Memory B cell (primary cell): Measurements from ENCODE around the gene LMNTD2.
A peak's percentile ranks its signal among the peaks of the same experiment; 100 is the strongest.
"Not testable (repeated sequence)": the region's sequence is repeated elsewhere in the genome, so short reads cannot be mapped to it uniquely, and the experiment has no call there.

Source experiments
- ATAC-seq: fragments of 150-1000 bp; cut with Tn5 transposase; 2 replicates; pipeline ENCODE4 v1.10.0; 2021; ENCODE audit warnings: low read depth, mild to moderate bottlenecking, moderate library complexity
- DNase-seq, 2 donors: peaks; one replicate each; pipeline ENCODE4 v3.0.0; 2022; ENCODE audit warnings: low spot score in 2 of 2
- H3K27ac Mint-ChIP-seq: one replicate; pipeline ENCODE4 v1.8.0; 2022; ENCODE audit warnings: mild to moderate bottlenecking, moderate library complexity, mixed read lengths
- H3K27me3 Mint-ChIP-seq: one replicate; pipeline ENCODE4 v1.8.0; 2022; ENCODE audit warnings: mixed read lengths
- H3K36me3 Mint-ChIP-seq: one replicate; pipeline ENCODE4 v1.8.0; 2022; ENCODE audit warnings: mild to moderate bottlenecking, mixed read lengths
- H3K4me1 Mint-ChIP-seq: one replicate; pipeline ENCODE4 v1.8.0; 2022; ENCODE audit warnings: mixed read lengths
- H3K4me3 Mint-ChIP-seq: one replicate; pipeline ENCODE4 v1.8.0; 2022; ENCODE audit warnings: mild to moderate bottlenecking, moderate library complexity, mixed read lengths
- H3K9me3 Mint-ChIP-seq: one replicate; pipeline ENCODE4 v1.8.0; 2022; ENCODE audit warnings: mixed read lengths

LMNTD2 gene

DNA sequence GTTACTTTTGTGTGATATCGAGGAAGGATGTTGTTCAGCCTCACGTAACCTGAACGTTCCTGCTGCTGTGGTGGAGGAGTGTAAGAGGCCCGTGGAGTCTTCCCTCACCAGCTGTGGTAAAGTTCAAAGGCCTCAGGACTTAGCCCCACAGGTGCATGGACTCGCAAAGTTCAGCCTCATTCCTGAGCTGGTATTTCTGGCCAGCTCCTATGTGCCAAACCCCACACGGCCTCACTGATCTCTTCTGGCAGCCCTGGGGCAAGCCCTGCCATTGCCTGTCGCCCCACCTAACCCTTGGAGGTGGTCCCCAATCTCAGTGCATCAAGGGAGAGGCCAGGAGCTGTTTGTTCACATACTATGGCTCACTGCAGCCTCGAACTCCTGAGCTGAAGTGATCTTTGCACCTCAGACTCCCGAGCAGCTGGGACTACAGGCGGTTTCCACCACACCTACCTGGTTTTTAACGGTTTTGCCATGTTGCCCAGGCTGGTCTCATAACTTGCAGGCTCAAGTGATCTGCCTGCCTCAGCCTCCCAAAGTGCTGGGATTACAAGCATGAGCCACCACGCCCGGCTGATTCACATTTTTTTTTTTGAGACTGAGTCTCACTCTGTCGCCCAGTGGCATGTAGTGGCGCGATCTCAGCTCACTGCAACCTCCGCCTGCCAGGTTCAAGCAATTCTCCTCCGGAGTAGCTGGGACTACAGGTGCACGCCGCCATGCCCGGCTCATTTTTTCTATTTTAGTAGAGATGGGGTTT is 17.9 kb upstream of the LMNTD2 start:
- peaks cover 31% of the 10 kb centered on the region for H3K4me1 Mint-ChIP-seq
- H3K27me3 Mint-ChIP-seq: peaks cover 5% of the 10 kb centered on the region
- no peaks in the 10 kb centered on the region for H3K9me3 Mint-ChIP-seq
- peaks cover 8% of the 10 kb centered on the region for H3K36me3 Mint-ChIP-seq
- ATAC-seq (no peak), DNase-seq (no peak)
- H3K4me3 Mint-ChIP-seq: peak overlapping the region; percentile 47
- H3K27ac Mint-ChIP-seq: no peak overlapping the region

DNA sequence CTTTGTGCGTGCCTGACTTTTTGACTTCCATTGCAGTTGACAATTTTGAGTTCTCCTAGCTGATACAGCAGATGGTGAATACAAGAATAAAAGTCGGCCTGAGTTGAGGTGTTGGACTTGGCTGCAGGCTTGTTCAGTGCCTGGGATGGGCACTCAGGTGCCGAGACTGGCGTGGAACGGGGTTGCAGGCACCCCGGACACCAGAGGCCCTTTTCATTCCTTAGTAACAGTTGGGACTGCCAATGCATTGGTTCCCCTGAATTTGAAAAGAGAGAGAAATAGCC is 17.0 kb upstream of the LMNTD2 start:
- Mint-ChIP-seq H3K36me3 (peaks cover 5% of the 10 kb centered on the region), H3K4me1 (peaks cover 31% of the 10 kb centered on the region), H3K27ac (peak overlapping the region; percentile 45), H3K27me3 (peaks cover 5% of the 10 kb centered on the region), H3K9me3 (no peaks in the 10 kb centered on the region), H3K4me3 (peak overlapping the region; percentile 82)
- ATAC-seq (no peak), DNase-seq (no peak)

DNA sequence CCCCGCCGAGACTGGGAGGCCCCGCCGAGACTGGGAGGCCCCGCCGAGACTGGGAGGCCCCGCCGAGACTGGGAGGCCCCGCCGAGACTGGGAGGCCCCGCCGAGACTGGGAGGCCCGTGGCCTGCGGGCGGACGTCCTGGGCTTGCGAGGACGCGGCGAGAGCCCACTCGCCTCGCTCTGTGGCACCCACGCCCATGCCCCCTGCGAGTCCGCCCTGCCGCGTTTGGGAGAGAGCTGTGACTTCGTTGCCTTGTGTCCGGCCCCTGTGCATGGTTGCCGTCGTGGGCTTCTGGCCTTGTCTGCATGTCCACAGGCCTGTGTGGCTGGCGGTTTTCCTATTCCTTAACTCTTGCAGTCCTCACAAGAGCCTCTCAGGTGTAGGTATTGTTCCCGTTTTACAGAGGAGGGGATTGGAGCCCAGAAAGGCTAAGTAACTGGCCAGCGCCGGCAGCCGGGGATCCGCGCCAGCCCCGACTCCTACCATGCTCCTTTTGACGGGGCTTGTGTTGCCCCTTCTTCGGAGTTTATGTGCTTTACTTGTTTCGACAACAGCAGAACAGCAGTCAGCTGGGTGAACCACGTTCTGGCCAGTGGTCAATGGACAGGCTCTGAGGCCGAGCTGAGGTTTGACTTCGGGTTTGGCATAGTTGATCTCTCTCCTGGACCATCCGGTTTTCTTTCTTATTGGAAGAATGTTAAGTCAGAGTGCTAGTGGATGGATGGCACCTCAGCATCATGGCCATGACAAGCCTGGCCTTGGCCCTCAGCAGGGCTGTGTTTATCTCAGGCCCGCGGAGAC is 16.5 kb upstream of the LMNTD2 start:
- peaks cover 5% of the 10 kb centered on the region for H3K36me3 Mint-ChIP-seq
- peak overlapping the region; percentile 45 for H3K27ac Mint-ChIP-seq
- DNase-seq (no peak), ATAC-seq (no peak)
- no peaks in the 10 kb centered on the region for H3K9me3 Mint-ChIP-seq
- H3K4me1 Mint-ChIP-seq: peaks cover 31% of the 10 kb centered on the region
- peaks cover 5% of the 10 kb centered on the region for H3K27me3 Mint-ChIP-seq
- peak overlapping the region; percentile 82 for H3K4me3 Mint-ChIP-seq

DNA sequence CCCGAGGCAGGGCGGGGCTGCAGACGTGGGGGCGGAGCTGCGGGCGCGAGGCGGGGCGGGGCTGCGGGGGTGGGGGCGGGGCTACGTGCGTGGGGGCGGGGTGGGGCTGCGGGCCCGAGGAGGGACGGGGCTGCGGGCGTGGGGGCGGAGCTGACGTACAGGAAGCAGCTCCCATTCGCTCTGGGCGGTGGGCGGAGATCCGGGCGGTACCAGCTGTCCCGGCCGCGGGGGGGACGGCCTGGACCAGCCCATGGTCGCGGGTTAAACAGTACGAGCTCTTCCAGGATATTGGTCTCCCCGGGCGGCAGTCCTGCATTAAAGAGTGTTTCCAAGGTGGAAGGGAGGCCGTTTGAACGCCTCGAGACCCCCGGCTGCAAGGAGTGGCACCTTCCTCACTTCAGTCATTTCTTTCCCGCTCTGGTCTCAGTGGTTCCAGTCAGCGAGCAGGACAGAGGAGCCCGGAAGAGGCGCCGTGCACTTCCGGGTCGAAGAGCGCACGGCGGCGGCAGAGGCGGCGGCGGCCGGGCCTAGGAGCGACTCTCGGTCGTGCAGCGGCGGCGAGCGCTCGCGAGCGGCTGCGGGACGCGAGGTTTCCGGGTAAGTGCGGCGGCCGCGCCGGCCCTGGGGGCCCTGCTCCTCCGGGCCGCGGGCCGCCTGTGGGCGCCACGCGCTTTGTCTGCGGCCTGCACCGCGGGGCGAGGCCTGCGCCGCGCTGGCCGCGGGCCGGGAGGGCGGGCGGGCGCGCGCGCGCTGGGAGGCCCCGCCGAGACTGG is 15.6 kb upstream of the LMNTD2 start, which contains the start of gene PHRF1:
TSS of gene PHRF1 (plus strand) at position 475 of the 773 bp plus-strand sequence. CDS start 5,043 bp downstream, outside the sequence.
- Mint-ChIP-seq H3K4me3 (peak within 1 kb of the TSS; percentile 96), H3K27ac (peak within 1 kb of the TSS; percentile 93), H3K9me3 (no peaks in the 10 kb centered on the region), H3K36me3 (peaks cover 2% of the 10 kb centered on the region), H3K4me1 (peaks cover 30% of the 10 kb centered on the region), H3K27me3 (peaks cover 5% of the 10 kb centered on the region)
- ATAC-seq (peak; percentile 85), DNase-seq (peak; percentile 95 to 96)

DNA sequence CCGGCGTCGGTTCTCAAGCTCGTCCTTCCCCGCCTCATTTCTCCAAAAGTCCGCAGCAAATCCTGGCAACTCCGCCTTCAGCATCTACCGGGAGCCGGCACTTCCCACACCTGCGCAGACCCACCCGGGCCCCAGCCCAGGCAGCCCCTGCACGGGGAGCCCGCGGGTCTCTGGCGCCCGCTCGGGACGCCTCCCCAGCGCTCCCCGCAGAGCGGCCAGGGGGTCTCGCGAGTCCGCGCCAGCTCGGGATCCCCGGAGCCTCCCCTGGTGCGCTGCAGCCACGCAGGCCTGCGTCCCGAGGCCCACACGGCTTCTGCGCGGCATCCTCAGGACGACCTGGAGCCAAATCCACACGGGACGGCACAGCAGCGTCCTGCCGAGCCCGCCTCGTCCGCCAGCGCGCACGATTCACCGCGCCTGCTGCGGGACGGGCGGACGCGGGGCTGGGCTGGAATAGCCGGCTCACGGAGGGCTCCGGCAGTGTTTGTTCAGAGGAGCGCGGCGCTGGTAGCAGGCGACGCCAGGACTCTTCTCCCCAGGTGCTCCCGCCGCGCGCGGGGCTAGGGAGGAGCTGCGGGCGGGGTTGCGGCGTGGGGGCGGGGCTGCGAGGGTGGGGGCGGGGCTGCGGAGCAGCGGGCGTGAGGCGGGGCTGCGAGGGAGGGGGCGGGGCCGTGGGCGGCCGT is 14.9 kb upstream of the LMNTD2 start:
- Mint-ChIP-seq H3K4me1 (peaks cover 28% of the 10 kb centered on the region), H3K4me3 (peak overlapping the region; percentile 77), H3K27me3 (peaks cover 5% of the 10 kb centered on the region), H3K27ac (no peak overlapping the region), H3K9me3 (no peaks in the 10 kb centered on the region), H3K36me3 (no peaks in the 10 kb centered on the region)
- DNase-seq: peak in 1 of 2 donors; percentile 65
- ATAC-seq: peak; percentile 39

DNA sequence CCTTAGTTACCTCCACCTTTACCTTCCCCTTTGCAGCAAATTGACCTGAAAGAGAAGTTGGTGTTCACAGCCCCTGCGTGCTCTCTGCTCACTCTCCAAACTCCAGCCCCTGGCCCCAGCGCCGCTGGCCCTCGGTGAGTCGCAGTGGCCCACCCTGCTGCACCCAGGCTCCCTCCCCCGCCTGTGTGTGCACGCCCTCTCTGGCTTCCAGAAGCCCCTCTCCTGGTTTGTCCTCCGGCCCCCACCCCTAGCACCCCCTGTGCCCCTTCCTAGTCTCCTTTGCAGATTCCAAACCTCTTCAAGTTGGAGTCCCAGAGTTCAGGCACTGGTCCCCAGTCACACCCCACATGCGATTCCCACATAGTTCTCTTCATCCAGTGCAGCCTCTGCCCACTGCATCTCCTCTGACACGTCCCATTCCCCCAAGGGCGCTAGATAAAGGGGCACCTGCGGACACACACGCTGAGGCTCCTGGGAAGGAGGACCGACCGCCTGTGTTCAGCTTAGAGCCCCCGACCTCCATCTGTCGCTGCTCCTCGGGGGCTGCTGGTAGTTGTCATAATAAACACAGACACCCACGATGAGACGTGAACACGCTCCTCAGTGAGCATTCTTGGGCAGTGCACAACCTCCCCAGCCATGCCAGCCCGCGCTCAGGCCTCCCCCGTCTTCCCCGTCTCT is 14.2 kb upstream of the LMNTD2 start:
- Mint-ChIP-seq H3K36me3 (no peaks in the 10 kb centered on the region), H3K27me3 (peaks cover 5% of the 10 kb centered on the region), H3K27ac (no peak overlapping the region), H3K4me3 (peak overlapping the region; percentile 77), H3K9me3 (no peaks in the 10 kb centered on the region), H3K4me1 (peaks cover 25% of the 10 kb centered on the region)
- DNase-seq (no peak), ATAC-seq (no peak)

DNA sequence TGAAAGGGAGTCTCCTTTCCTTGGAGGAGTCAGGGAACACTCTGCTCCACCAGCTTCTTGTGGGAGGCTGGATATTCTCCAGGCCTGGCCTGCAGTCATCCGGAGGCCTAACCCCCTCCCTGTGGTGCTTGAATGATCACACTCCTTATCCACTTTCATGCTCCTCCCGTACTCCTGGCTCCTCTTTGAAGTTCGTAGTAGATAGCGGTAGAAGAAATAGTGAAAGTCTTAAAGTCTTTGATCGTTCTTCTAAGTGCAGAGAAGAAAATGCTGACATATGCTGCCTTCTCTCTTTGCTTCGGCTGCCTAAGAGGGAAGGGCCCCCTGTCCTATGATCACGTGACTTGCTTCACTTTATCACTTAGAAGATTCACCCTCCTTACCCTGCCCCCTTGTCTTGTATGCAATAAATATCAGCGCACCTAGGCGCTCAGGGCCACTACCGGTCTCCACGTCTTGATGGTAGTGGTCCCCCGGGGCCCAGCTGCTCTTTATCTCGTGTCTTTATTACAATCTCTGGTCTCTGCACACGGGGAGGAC is 13.6 kb upstream of the LMNTD2 start:
- not testable (repeated sequence) for H3K27ac Mint-ChIP-seq, H3K9me3 Mint-ChIP-seq, H3K36me3 Mint-ChIP-seq, DNase-seq, H3K27me3 Mint-ChIP-seq, ATAC-seq
- H3K4me1 Mint-ChIP-seq: peaks cover 21% of the 10 kb centered on the region
- peak overlapping the region; percentile 50 for H3K4me3 Mint-ChIP-seq

DNA sequence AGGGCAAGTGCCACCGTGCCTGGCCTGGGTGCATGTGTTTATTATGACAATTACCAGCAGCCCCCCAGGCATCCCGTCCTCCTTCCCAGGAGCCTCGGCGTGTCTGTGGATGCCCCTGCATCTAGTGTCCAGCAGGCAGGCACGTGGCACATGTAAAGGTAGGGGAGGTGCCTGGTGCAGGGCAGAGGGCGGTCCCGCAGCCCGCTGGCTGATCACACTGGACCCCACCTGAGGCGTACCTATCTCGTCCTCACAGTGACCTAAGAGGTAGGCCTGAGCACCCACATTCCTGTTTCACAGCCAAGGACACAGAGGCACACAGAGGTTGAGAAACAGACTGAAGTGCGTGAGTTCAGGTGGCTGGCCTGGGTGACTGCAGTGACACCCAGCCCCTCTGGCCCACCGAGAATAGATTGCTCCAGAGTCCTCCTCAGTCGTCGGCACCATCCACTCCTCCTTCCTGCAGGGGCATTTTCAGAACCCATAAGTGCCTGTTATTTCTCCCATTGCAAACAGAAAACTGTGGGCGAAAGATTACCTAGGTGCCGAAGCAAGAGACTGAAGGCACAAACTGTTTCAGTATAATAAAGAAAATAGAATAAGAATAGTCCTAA is 12.7 kb upstream of the LMNTD2 start:
- ATAC-seq: no peak

DNA sequence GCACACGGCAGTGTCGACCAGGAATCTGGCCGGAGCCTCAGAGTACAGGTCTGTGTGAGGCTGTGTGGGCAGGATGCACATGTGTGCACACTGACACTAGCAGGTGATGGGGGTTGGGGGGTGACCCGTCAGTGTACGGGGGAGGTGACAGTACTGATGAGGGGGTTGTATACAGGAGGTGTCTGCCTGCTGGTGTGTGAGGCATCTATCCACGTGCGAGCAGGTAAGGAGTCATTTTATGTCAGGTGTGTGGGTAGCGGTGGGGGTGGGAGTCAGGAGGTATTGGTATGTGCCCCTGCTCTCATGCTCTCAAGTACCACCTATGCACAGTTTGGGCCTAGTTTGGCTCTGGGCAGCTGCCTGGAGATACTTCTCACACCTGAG is 11.3 kb upstream of the LMNTD2 start:
- DNase-seq (no peak), ATAC-seq (no peak)
- no peaks in the 10 kb centered on the region for H3K9me3 Mint-ChIP-seq
- no peak overlapping the region for H3K4me3 Mint-ChIP-seq
- H3K4me1 Mint-ChIP-seq: peaks cover 14% of the 10 kb centered on the region
- no peak overlapping the region for H3K27ac Mint-ChIP-seq
- H3K27me3 Mint-ChIP-seq: peaks cover 5% of the 10 kb centered on the region
- H3K36me3 Mint-ChIP-seq: no peaks in the 10 kb centered on the region

More for the DNA sequence above, 12.7 kb upstream of the LMNTD2 start:
- no peak overlapping the region for H3K27ac Mint-ChIP-seq
- no peaks in the 10 kb centered on the region for H3K36me3 Mint-ChIP-seq
- H3K9me3 Mint-ChIP-seq: no peaks in the 10 kb centered on the region
- H3K27me3 Mint-ChIP-seq: peaks cover 5% of the 10 kb centered on the region
- no peak for DNase-seq
- H3K4me1 Mint-ChIP-seq: peaks cover 16% of the 10 kb centered on the region
- H3K4me3 Mint-ChIP-seq: no peak overlapping the region

DNA sequence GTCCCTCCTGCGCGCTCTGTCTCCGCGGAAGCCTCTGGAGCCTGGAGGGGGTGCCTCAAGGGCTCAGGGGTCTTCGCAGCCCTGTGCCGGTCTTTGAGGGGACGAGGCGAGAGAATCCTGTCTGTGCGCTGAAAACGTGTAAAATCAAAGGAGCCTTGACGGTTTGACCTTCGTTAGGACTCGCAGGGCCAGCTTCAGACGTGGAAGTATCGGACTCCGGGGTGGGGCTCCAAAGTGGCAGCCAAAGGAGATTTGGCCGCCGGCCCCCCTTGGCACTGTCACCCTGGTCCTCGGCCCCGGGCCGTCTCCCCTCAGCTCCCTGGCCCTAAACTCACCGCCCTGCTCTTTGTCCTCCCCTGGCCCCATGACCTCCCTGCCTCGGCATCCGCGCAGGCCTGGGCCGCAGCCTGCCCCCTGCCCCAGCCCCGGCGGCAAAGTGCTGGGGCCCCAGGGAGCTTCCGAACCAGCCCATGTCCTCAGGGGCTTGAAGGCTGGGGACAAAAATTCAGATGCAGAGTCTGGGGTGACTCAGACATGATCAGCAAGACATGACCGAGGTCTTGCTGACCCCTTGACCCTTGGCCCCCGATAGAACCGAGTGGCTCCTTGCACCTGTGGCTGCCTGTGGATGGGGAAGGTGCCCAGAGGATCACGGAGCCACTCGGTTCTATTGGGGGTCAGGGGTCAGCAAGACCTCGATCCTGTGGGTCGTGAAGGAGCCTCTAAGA is 8.8 kb upstream of the LMNTD2 start:
- Mint-ChIP-seq H3K27ac (no peak overlapping the region), H3K36me3 (no peaks in the 10 kb centered on the region), H3K27me3 (no peaks in the 10 kb centered on the region), H3K4me1 (peaks cover 5% of the 10 kb centered on the region), H3K4me3 (peak overlapping the region; percentile 82), H3K9me3 (no peaks in the 10 kb centered on the region)
- DNase-seq (no peak), ATAC-seq (no peak)

DNA sequence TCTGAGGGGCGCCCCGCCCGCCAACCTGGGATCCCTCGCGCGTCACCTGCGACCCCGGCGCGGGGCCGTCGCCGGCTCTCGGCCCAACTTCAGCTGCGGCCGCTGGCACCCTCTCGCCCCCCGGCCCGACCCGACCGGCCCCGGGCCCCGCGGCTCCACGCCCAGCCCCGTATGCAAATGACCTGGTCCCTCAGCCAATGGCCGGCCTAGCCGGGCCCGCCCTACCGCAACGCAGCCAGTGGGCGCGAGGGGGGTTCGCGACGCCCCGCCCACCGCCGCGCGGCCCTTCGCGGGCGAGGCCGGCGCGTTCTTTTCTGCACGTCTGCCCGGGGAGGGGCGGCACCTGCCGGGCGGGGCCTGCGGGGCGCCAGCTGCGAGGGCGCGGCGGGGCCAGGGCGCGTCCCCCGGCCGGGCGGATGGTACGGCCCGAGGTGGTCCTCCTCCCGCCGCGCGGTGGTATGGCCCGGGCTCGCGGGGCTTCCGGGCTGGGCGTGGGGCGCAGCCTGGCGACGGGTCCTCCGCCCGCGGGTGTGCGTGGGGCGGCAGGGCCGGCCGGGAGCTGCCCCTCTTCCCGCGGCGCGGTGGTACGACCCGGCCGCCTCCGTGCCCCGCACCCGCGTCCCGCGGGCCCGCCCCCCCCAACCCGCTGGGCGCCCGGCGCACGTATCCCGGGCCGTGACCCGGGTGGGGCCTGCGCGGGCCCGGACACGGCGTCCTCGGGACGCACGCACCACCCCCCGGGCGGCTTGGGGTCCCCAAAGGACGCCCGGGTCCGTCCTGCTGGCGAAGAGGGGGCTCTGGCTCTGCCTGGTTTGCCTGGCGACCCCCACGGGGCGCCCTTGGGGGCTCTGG is 8.0 kb upstream of the LMNTD2 start:
- H3K27ac Mint-ChIP-seq: no peak overlapping the region
- peaks cover 3% of the 10 kb centered on the region for H3K4me1 Mint-ChIP-seq
- H3K9me3 Mint-ChIP-seq: no peaks in the 10 kb centered on the region
- peak overlapping the region; percentile 82 for H3K4me3 Mint-ChIP-seq
- H3K27me3 Mint-ChIP-seq: no peaks in the 10 kb centered on the region
- peaks cover 2% of the 10 kb centered on the region for H3K36me3 Mint-ChIP-seq
- peak; percentile 92 to 96 for DNase-seq
- peak; percentile 90 for ATAC-seq
